Measurements from ENCODE around the gene SQSTM1.

DNA sequence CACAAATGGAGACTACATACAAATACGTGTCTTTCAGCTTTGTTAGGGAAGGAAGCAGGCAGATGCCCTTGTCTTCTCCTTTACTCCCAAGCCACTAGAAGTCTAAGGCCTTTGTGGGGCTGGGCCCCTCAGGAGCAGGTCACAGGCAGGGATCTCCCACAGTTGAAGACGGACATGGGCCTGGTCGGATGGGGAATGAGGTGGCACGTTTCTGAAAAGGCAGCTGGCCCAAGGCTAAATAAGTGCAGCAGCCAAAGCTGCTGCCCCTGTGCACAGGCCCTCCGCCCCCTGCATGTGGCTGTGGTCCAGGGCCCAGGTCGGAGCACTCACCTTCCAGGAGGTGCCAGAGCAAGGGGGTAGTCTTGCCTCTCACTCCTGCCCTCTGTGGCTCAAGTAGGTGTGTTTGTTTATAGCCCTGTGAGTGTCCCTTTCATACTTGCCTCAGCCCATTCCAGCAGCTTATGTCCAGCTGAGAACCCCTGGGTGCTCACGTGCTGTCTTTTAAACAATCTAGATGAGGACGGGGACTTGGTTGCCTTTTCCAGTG lies 1.8 kb downstream of the SQSTM1 start:
- TF ChIP-seq CTCF (IDR thresholded peaks at IDR 0.05) (no peak), MXI1 (IDR thresholded peaks at IDR 0.05; ENCODE audit: low read depth, low read length) (no peak), EP300 (IDR thresholded peaks at IDR 0.05; ENCODE audit: borderline replicate concordance in 1 of 2, low read depth in 1 of 2, low read length in 1 of 2) (no peak), POLR2AphosphoS5 (IDR thresholded peaks at IDR 0.05; ENCODE audit: low read depth, low read length) (no peak), SMC3 (IDR thresholded peaks at IDR 0.05; ENCODE audit: low read depth, low read length) (no peak), CHD2 (IDR thresholded peaks at IDR 0.05; ENCODE audit: low read length, partially characterized antibody) (no peak), FOXM1 (IDR thresholded peaks at IDR 0.05; ENCODE audit: low read depth) (no peak), FOSL2 (IDR thresholded peaks at IDR 0.05; ENCODE audit: borderline replicate concordance, low read depth) (no peak)

Data from SK-N-SH (cell line).